Panc1 (cell line): ENCODE measurements around the gene PTPN4. TPM values are rescaled to one million over a fixed set of nuclear protein-coding genes. Genes with fewer than 3 reads are reported as not detected.

Experiments used
- ATAC-seq: fragments of 200-7000 bp; cut with Tn5 transposase; 2 replicates; pipeline ENCODE4 v1.9.1; 2020; ENCODE audit warnings: mild to moderate bottlenecking, moderate library complexity
- BruUV-seq: library from RNA; stranded (reverse); fragments of 400-500 nt; replicated peaks from 2 replicates; lab custom pipeline; 2021; lab: Mats Ljungman, UMichigan
- CTCF ChIA-PET: fragments of 300-600 bp; sonication (Branson Sonifier 250); formaldehyde crosslinking; loops from one replicate; lab custom pipeline; 2022; ENCODE audit warnings: antibody characterized with exemption; lab: Charles Lee
- POLR2A ChIA-PET: fragments of 300-600 bp; sonication (Branson Sonifier 250); formaldehyde crosslinking; loops from one replicate; lab custom pipeline; 2022; ENCODE audit warnings: antibody characterized with exemption; lab: Charles Lee
- DNase-seq: peaks from one replicate; pipeline ENCODE4 v3.0.0-alpha.2; 2010; ENCODE audit warnings: low read depth, low spot score
- H3K27ac ChIP-seq: 2 replicates; pipeline ENCODE4 v1.5.1; 2011; ENCODE audit warnings: mild to moderate bottlenecking, low read length, inconsistent platforms
- H3K27me3 ChIP-seq: fragments of 200-500 bp; sonication (Bioruptor generic); 2 replicates; pipeline ENCODE4 v1.6.0; 2014; ENCODE audit warnings: low read length, inconsistent platforms; ENCODE audit not compliant: control insufficient read depth, insufficient read depth
- H3K36me3 ChIP-seq: fragments of 200-500 bp; sonication (Bioruptor generic); 2 replicates; pipeline ENCODE4 v1.5.1; 2014; ENCODE audit warnings: inconsistent platforms, mild to moderate bottlenecking, low read length, moderate library complexity; ENCODE audit not compliant: control insufficient read depth, insufficient read depth
- H3K4me1 ChIP-seq: 2 replicates; pipeline ENCODE4 v1.5.1; 2011; ENCODE audit warnings: inconsistent platforms, mild to moderate bottlenecking, low read length, moderate library complexity; ENCODE audit not compliant: control insufficient read depth, insufficient read depth
- H3K4me3 ChIP-seq, 2 experiments: 2 replicates each; pipeline ENCODE4 v1.5.1; 2011 to 2012; ENCODE audit warnings: low read depth in 2 of 2, low read length in 2 of 2, mild to moderate bottlenecking in 2 of 2, inconsistent platforms in 1 of 2, moderate library complexity in 1 of 2
- H3K9me3 ChIP-seq: fragments of 200-500 bp; sonication (Bioruptor generic); 2 replicates; pipeline ENCODE4 v1.5.1; 2014; ENCODE audit warnings: low read depth, mild to moderate bottlenecking, inconsistent platforms, low read length, moderate library complexity; ENCODE audit not compliant: control insufficient read depth, insufficient read depth
- POLR2AphosphoS5 ChIP-seq: IDR thresholded peaks from 2 replicates; pipeline ENCODE4 v1.6.1; 2012; ENCODE audit warnings: mild to moderate bottlenecking, low read depth, low read length, moderate library complexity
- SIN3A ChIP-seq: IDR thresholded peaks from 2 replicates; pipeline ENCODE4 v1.6.1; 2012; ENCODE audit warnings: low read depth, mild to moderate bottlenecking, low read length, moderate library complexity, borderline replicate concordance; ENCODE audit not compliant: insufficient read depth
- TCF7L2 ChIP-seq: IDR thresholded peaks from 2 replicates; pipeline ENCODE4 v1.6.1; 2011; ENCODE audit warnings: mild to moderate bottlenecking, low read depth, low read length, inconsistent platforms
- in situ Hi-C: cut with HindIII; loops from 2 replicates; pipeline ENCODE4 v1.10.0; 2016; ENCODE audit warnings: low sequenced_read_pairs, low pct_unique_long_range_greater_than_20kb
- intact Hi-C: fragments of 100-400 bp; cut with micrococcal nuclease; formaldehyde crosslinking; loops from one replicate; pipeline ENCODE4 v1.10.0; 2022; ENCODE audit not compliant: unreplicated experiment
- total RNA-seq: library from RNA; stranded (reverse); gene quantifications from one replicate; pipeline ENCODE4 v1.2.1, GENCODE V29; 2021; ENCODE audit not compliant: unreplicated experiment
- TF ChIP-seq, protein P1 (sequence below): fragments of 450-650 bp; IDR thresholded peaks from 2 replicates; pipeline ENCODE4 v1.5.1; 2017; ENCODE audit warnings: mild to moderate bottlenecking
- TF ChIP-seq, protein P2 (sequence below), 2 experiments: IDR thresholded peaks; 2 replicates each; pipeline ENCODE4 v1.6.1; 2011 to 2012; ENCODE audit warnings: low read depth in 2 of 2, control low read depth in 1 of 2, low read length in 1 of 2, mild to moderate bottlenecking in 1 of 2, moderate library complexity in 1 of 2; ENCODE audit not compliant: insufficient read depth in 1 of 2

The PTPN4 gene
- total RNA-seq, 1 experiment from 2014 or later, result 45.9 TPM

DNA sequence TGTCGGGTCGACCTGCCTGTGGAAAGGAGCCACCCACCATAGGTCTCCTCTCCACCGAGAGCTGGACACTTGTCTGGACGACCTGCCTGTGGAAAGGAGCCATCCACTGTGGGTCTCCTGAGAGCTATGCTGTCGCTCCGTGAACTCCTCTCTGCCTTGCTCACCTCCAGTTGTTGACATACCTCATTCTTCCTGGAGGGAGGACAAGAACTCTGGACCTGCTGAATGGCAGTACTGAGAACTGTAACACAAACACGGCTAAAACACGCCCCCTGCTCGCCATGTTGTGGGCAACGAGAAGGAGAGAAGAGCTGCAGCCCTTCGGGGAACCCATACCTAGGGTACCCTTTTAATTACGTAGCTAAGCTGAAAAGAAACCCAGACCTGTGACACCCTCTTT is 77.6 kb downstream of the PTPN4 start:
- DNase-seq, result no peak
- Histone ChIP-seq H3K4me1 (no peaks in the 10 kb centered on the region), H3K9me3 (no peaks in the 10 kb centered on the region), H3K27me3 (no peaks in the 10 kb centered on the region), H3K36me3 (no peaks in the 10 kb centered on the region), H3K27ac (no peak overlapping the region), H3K4me3 (no peak overlapping the region)
- ChIA-PET POLR2A (no interaction called here), CTCF (no interaction called here)
- no peak for ATAC-seq
- intact Hi-C loops, result no loop called here
- BruUV-seq, result no TSS peak
- TF ChIP-seq SIN3A (no peak), TCF7L2 (no peak), POLR2AphosphoS5 (no peak)
- TF ChIP-seq, protein P1, sequence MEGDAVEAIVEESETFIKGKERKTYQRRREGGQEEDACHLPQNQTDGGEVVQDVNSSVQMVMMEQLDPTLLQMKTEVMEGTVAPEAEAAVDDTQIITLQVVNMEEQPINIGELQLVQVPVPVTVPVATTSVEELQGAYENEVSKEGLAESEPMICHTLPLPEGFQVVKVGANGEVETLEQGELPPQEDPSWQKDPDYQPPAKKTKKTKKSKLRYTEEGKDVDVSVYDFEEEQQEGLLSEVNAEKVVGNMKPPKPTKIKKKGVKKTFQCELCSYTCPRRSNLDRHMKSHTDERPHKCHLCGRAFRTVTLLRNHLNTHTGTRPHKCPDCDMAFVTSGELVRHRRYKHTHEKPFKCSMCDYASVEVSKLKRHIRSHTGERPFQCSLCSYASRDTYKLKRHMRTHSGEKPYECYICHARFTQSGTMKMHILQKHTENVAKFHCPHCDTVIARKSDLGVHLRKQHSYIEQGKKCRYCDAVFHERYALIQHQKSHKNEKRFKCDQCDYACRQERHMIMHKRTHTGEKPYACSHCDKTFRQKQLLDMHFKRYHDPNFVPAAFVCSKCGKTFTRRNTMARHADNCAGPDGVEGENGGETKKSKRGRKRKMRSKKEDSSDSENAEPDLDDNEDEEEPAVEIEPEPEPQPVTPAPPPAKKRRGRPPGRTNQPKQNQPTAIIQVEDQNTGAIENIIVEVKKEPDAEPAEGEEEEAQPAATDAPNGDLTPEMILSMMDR, result no peak
- TF ChIP-seq, protein P2, sequence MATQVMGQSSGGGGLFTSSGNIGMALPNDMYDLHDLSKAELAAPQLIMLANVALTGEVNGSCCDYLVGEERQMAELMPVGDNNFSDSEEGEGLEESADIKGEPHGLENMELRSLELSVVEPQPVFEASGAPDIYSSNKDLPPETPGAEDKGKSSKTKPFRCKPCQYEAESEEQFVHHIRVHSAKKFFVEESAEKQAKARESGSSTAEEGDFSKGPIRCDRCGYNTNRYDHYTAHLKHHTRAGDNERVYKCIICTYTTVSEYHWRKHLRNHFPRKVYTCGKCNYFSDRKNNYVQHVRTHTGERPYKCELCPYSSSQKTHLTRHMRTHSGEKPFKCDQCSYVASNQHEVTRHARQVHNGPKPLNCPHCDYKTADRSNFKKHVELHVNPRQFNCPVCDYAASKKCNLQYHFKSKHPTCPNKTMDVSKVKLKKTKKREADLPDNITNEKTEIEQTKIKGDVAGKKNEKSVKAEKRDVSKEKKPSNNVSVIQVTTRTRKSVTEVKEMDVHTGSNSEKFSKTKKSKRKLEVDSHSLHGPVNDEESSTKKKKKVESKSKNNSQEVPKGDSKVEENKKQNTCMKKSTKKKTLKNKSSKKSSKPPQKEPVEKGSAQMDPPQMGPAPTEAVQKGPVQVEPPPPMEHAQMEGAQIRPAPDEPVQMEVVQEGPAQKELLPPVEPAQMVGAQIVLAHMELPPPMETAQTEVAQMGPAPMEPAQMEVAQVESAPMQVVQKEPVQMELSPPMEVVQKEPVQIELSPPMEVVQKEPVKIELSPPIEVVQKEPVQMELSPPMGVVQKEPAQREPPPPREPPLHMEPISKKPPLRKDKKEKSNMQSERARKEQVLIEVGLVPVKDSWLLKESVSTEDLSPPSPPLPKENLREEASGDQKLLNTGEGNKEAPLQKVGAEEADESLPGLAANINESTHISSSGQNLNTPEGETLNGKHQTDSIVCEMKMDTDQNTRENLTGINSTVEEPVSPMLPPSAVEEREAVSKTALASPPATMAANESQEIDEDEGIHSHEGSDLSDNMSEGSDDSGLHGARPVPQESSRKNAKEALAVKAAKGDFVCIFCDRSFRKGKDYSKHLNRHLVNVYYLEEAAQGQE (IDR thresholded peaks at IDR 0.05; ENCODE audit: insufficient read depth in 1 of 2, low read depth in 2 of 2, low read length in 1 of 2), result no peak
- in situ Hi-C loops, result no loop called here

DNA sequence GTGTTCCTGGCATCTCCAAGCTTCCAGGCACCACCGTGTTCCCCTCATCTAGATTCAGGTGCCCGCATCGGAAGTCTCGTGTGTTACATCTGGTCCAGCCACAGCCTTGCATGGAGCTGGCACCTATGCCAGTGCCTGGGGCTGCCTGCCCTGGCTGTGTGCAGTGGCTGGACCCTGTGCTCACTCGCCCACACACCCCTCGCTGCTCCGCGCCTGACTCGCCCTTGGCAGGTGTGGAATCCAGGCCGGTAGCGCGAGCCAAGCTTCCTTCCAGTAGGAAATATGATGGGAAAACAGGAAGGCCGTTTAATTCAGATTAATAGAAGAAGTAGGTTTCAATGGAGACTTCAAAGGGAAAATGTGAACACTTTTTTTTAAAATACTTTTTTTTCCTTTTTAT is 78.0 kb downstream of the PTPN4 start:
- TF ChIP-seq, protein P1, result no peak
- TF ChIP-seq, protein P2 (IDR thresholded peaks at IDR 0.05; ENCODE audit: insufficient read depth in 1 of 2, low read depth in 2 of 2, low read length in 1 of 2), result no peak
- TF ChIP-seq POLR2AphosphoS5 (no peak), TCF7L2 (no peak), SIN3A (no peak)
- CTCF ChIA-PET, result no interaction called here
- no peaks in the 10 kb centered on the region for H3K9me3 ChIP-seq
- ATAC-seq (no peak), DNase-seq (no peak)
- H3K36me3 ChIP-seq, result no peaks in the 10 kb centered on the region
- POLR2A ChIA-PET, result no interaction called here
- no peaks in the 10 kb centered on the region for H3K4me1 ChIP-seq
- intact Hi-C loops, result no loop called here
- in situ Hi-C loops, result no loop called here
- no peak overlapping the region for H3K27ac ChIP-seq
- no peak overlapping the region for H3K4me3 ChIP-seq
- no peaks in the 10 kb centered on the region for H3K27me3 ChIP-seq
- BruUV-seq, result no TSS peak
